ENCODE measurements around the gene PRR36. TPM values are rescaled to one million over a fixed set of nuclear protein-coding genes. Genes with fewer than 3 reads are reported as not detected.

PRR36 gene
- total RNA-seq, 1 donor from 2014 or later = not detected

DNA sequence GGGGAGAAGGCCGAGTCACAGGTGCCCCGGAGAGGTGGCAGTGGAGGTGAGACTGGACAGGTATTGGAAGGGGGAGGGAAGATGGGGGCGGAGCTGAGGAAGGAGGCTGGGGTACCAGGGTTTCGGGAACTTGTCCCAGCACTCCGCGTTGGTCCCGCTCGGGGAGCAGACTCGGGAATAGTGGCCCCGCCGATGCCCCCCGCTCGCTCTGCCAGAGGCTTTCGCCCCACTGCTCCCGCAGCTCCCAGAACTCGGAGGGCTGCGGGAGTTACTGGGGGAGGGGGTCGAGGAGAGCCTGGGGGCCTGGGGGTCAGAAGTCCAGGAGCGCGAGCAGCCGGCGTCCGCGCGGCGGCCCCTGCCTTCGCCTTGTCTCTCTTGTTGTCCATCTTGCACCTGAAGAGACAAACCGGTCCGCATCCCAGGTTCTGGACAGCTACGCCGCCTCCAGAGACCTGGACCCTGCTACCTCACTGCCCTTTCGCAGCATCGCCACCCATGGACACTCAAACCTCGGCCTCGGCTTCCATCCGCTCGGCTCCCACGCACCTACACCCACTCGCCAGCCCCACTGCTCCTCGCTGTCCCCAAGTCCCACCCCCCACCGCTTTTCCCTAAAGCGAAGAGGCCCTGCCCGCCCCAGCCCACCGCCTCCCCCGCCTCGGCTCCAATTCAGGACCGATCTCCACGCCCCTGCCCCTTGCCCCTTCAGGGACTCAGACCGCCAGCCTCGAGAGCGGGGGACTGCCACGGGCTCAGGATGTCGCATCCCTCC lies 700 bp downstream of the PRR36 start:
- H3K9me3 ChIP-seq = no peaks in the 10 kb centered on the region
- intact Hi-C loops (cut with DNase I) = no loop called here
- no peaks in the 10 kb centered on the region for H3K27me3 ChIP-seq
- H3K4me1 ChIP-seq = peaks cover 56% of the 10 kb centered on the region
- no peak for TF ChIP-seq CTCF (IDR thresholded peaks at IDR 0.05)
- TF ChIP-seq POLR2A (IDR thresholded peaks at IDR 0.05) = no peak
- TF ChIP-seq POLR2AphosphoS5 (IDR thresholded peaks at IDR 0.05; ENCODE audit: insufficient read depth in 1 of 2, low read depth in 1 of 2) = no peak
- no peaks in the 10 kb centered on the region for H3K36me3 ChIP-seq
- no peak overlapping the region for H3K27ac ChIP-seq
- H3K4me3 ChIP-seq = peak overlapping the region in 1 of 2 donors; percentile 33
- no peak for DNase-seq (ENCODE audit: extremely low spot score in 2 of 2)

DNA sequence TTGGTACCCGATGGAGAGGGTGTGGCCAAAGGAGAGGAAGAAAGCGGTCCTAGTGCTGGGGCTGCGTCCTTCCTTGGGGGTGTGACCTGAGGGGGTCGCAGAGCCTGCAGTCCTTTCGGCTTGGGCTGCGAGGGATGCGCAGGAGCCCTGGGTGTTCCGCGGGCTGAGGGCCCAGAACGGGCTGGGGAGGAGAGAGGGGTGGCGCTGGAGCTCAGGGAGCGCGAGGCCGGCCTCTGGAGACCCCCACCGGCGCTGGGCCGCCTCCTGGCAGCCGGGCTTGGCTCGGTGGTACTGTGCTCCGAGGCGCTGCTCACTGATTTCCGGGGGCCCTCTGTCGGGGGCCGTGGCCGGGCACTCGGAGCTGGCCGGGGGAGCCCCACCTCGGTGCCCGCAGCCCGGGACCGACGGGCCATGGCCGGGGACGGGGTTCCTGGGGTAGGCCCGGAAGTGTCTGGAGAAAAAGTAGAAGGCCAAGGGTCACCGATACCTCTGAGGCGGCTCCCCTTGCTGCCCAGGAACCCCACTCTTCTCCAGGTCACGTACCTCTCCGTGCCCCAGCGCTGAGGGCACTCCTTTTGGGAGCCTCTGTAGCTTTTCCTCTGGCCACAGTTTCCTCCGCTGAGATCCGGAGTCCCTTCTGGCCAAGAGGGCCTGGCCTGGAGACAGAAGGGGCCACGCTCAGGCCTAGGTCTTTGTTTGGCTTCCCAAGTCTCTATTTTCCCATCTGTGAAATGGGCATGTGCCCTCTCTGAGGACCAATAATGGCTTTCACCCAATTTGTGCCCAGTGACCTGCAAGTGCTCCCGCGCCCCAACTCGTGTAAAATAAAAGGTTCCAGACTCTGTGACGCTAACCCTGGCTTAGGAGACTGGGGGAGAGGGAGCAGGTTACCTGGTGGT lies 1.6 kb downstream of the PRR36 start:
- peaks cover 60% of the 10 kb centered on the region for H3K4me1 ChIP-seq
- no peaks in the 10 kb centered on the region for H3K27me3 ChIP-seq
- no peak for DNase-seq (ENCODE audit: extremely low spot score in 2 of 2)
- no peak overlapping the region for H3K27ac ChIP-seq
- intact Hi-C loops (cut with DNase I) = no loop called here
- H3K9me3 ChIP-seq = no peaks in the 10 kb centered on the region
- TF ChIP-seq POLR2AphosphoS5 (IDR thresholded peaks at IDR 0.05; ENCODE audit: insufficient read depth in 1 of 2, low read depth in 1 of 2) = no peak
- peak overlapping the region in 1 of 2 donors; percentile 19 for H3K4me3 ChIP-seq
- no peaks in the 10 kb centered on the region for H3K36me3 ChIP-seq

DNA sequence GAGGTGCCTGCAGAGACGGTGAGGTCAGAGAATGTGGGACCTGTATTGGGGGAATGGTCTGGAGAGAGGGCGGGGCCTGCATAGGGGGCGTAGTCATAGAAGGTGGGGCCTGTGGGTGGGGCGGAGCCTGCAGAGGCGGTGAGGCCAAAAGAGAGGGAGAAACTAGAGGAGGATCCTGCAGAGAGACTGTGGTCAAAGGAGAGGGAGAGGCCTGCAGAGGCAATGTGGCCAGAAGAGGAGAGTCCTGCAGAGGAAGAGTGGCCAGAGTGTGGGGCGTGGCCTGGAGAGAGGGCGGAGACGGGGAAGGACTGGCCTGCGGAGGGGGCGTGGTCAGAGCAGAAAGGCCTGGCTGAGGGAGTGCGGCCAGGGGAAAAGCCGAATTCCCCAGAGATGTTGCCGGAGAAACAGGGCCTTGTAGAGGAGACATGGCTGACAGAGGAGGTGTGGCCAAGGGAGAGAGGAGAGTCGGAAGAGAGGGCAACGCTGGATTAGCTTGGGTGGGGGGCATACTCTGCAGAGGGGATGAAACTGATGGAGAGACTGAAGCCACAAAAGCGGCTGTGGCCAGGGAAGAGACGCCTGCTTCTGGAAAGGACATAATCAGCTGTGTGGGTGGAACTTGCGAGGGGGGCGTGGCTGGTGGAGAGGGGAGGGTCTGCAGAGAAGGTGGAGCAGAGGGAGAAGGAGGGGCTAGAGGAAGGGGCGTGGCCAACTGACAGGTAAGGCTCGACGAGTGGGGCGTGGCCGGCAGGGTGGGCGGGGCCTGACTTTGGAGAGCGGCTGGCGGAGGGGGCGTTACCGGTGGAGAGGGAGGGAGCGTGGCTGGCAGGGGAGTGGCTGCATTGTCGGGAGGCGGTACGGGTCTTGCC lies 2.5 kb downstream of the PRR36 start:
- H3K27ac ChIP-seq = no peak overlapping the region
- peaks cover 60% of the 10 kb centered on the region for H3K4me1 ChIP-seq
- intact Hi-C loops (cut with DNase I) = no loop called here
- no peaks in the 10 kb centered on the region for H3K9me3 ChIP-seq
- no peaks in the 10 kb centered on the region for H3K36me3 ChIP-seq
- H3K27me3 ChIP-seq = no peaks in the 10 kb centered on the region
- TF ChIP-seq POLR2A (IDR thresholded peaks at IDR 0.05) (no peak), CTCF (IDR thresholded peaks at IDR 0.05) (no peak), POLR2AphosphoS5 (IDR thresholded peaks at IDR 0.05; ENCODE audit: insufficient read depth in 1 of 2, low read depth in 1 of 2) (no peak)
- peak overlapping the region in 1 of 2 donors; percentile 19 for H3K4me3 ChIP-seq
- DNase-seq (ENCODE audit: extremely low spot score in 2 of 2) = no peak

DNA sequence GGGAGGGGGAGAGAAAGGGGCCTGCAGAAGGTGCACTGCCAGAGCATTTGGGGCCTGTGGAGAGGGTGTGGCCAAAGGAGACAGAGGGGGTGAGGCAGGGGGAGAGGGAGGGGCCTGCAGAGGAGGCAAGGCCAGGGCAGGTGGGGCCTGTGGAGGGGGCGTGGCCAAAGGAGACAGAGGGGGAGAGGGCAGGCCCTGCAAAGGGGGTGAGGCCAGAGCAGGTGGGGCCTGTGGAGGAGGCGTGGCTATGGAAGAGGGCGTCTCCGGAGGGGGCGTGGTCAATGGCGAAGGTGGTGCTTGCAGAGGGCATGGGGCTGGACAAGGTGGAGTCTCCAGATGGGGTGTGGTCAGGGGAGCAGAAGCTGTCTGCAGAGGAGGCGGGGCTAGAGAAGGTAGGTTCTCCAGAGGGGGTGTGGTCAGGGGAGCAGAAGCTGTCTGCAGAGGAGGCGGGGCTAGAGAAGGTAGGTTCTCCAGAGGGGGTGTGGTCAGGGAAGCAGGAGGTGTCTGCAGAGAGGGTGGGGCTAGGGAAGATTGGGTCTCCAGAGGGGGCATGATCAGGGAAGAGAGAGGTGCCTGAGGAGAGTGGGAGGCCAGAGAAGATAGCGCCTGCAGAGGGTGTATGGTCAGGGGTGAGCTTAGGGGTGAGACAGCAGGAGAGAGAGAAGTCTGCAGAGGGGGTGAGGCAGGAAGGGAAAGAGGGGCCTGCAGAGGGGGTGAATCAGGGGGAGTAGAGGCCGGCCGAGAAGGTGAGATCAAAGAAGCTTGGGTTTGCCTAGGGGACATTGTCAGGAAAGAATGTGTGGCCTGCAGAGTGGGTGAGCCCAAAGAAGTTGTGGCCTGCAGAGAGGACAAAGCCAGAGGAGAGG lies 3.4 kb downstream of the PRR36 start:
- H3K27me3 ChIP-seq = no peaks in the 10 kb centered on the region
- TF ChIP-seq POLR2A (IDR thresholded peaks at IDR 0.05) = no peak
- no peak for TF ChIP-seq CTCF (IDR thresholded peaks at IDR 0.05)
- no peak for TF ChIP-seq POLR2AphosphoS5 (IDR thresholded peaks at IDR 0.05; ENCODE audit: insufficient read depth in 1 of 2, low read depth in 1 of 2)
- no peaks in the 10 kb centered on the region for H3K9me3 ChIP-seq
- intact Hi-C loops (cut with DNase I) = no loop called here
- no peak overlapping the region for H3K27ac ChIP-seq
- H3K36me3 ChIP-seq = no peaks in the 10 kb centered on the region
- H3K4me3 ChIP-seq = no peak overlapping the region
- peaks cover 60% of the 10 kb centered on the region for H3K4me1 ChIP-seq
- DNase-seq (ENCODE audit: extremely low spot score in 2 of 2) = no peak

All from vagina (tissue), 2 donors.